ENCODE results near the gene COMMD3. TPM values are rescaled to one million over a fixed set of nuclear protein-coding genes. Genes with fewer than 3 reads are reported as not detected.

COMMD3 gene
- total and polyA plus RNA-seq, 9 of the 15 experiments (the other 6 are each of a cell fraction or from before 2014, with no cell fraction given): 50.7 to 217 (median 80.1) TPM

DNA sequence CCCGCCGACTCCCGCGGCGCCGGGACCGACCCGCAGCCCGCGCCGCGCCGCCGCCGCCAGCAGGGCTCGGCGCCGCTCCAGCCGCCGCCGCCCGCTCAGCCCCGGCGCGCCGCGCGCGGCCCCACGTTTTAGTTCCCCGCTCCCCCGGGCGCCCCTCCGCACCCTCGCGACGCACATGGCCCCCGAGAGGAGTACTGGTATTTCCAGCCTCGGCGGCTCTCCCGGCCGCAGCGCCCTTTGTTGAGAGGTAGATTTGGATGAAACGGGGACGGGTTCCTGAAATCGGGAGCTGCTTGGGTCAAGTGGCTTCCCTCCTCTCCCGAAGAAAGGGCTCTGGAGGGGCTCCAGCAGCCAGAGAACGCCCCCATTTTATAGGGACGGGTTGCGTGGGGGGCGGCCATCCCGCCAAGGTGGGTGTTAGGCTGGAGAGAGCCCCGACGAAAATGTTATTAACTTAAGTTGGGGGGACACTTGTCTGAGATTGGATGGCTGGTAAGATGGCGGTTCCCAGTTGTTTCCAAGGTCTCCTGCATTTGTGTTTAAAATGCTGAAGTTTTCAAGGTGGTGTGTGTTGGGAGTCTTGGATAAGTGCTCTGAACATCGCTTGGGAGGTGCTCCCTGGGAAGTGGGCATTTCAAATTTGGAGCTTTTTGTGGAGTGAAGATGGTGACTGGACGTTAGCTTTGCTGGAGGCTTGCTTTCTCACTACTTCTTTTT lies 5.9 kb downstream of the COMMD3 start (continued):
- TF ChIP-seq, protein P1, sequence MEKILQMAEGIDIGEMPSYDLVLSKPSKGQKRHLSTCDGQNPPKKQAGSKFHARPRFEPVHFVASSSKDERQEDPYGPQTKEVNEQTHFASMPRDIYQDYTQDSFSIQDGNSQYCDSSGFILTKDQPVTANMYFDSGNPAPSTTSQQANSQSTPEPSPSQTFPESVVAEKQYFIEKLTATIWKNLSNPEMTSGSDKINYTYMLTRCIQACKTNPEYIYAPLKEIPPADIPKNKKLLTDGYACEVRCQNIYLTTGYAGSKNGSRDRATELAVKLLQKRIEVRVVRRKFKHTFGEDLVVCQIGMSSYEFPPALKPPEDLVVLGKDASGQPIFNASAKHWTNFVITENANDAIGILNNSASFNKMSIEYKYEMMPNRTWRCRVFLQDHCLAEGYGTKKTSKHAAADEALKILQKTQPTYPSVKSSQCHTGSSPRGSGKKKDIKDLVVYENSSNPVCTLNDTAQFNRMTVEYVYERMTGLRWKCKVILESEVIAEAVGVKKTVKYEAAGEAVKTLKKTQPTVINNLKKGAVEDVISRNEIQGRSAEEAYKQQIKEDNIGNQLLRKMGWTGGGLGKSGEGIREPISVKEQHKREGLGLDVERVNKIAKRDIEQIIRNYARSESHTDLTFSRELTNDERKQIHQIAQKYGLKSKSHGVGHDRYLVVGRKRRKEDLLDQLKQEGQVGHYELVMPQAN (IDR thresholded peaks at IDR 0.05; ENCODE audit: borderline replicate concordance): peak; percentile 15; the same call in 1 of the 2 replicates
- TF ChIP-seq NR3C1 (CRISPR knock-in tag; IDR thresholded peaks at IDR 0.05): no peak
- TF ChIP-seq, protein P2, sequence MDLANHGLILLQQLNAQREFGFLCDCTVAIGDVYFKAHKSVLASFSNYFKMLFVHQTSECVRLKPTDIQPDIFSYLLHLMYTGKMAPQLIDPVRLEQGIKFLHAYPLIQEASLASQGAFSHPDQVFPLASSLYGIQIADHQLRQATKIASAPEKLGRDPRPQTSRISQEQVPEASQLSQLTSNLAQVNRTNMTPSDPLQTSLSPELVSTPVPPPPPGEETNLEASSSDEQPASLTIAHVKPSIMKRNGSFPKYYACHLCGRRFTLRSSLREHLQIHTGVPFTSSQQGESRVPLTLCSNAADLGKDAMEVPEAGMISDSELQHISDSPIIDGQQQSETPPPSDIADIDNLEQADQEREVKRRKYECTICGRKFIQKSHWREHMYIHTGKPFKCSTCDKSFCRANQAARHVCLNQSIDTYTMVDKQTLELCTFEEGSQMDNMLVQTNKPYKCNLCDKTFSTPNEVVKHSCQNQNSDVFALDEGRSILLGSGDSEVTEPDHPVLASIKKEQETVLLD (IDR thresholded peaks at IDR 0.05): no peak
- TF ChIP-seq, protein P3, sequence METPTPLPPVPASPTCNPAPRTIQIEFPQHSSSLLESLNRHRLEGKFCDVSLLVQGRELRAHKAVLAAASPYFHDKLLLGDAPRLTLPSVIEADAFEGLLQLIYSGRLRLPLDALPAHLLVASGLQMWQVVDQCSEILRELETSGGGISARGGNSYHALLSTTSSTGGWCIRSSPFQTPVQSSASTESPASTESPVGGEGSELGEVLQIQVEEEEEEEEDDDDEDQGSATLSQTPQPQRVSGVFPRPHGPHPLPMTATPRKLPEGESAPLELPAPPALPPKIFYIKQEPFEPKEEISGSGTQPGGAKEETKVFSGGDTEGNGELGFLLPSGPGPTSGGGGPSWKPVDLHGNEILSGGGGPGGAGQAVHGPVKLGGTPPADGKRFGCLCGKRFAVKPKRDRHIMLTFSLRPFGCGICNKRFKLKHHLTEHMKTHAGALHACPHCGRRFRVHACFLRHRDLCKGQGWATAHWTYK (CRISPR knock-in tag; IDR thresholded peaks at IDR 0.05): no peak
- TF ChIP-seq ZNF23 (CRISPR knock-in tag; IDR thresholded peaks at IDR 0.05): no peak
- no peak for TF ChIP-seq POLR2G (IDR thresholded peaks at IDR 0.05; ENCODE audit: low read depth, low read length)
- TF ChIP-seq YY1 (IDR thresholded peaks at IDR 0.05; ENCODE audit: borderline replicate concordance in 1 of 3, control insufficient read depth in 1 of 3, extremely low read depth in 1 of 3, insufficient read depth in 3 of 3, insufficient read length in 1 of 3, insufficient replicate concordance in 2 of 3, low read depth in 1 of 3, low read length in 2 of 3): peak in 1 of 3 experiments; percentile 66
- no peak for TF ChIP-seq ZFP36 (IDR thresholded peaks at IDR 0.05; ENCODE audit: low read depth, low read length, partially characterized antibody)
- TF ChIP-seq ETV5 (CRISPR knock-in tag; IDR thresholded peaks at IDR 0.05; ENCODE audit: low read depth): no peak
- no peak for TF ChIP-seq TGIF2 (CRISPR knock-in tag; IDR thresholded peaks at IDR 0.05)
- TF ChIP-seq POLR2H (tag; IDR thresholded peaks at IDR 0.05; ENCODE audit: low read depth): no peak
- TF ChIP-seq BDP1 (IDR thresholded peaks at IDR 0.05; ENCODE audit: insufficient read depth, insufficient read length): no peak
- TF ChIP-seq, protein P4, sequence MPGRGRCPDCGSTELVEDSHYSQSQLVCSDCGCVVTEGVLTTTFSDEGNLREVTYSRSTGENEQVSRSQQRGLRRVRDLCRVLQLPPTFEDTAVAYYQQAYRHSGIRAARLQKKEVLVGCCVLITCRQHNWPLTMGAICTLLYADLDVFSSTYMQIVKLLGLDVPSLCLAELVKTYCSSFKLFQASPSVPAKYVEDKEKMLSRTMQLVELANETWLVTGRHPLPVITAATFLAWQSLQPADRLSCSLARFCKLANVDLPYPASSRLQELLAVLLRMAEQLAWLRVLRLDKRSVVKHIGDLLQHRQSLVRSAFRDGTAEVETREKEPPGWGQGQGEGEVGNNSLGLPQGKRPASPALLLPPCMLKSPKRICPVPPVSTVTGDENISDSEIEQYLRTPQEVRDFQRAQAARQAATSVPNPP (IDR thresholded peaks at IDR 0.05; ENCODE audit: borderline replicate concordance, insufficient read depth, insufficient read length): no peak
- no peak for TF ChIP-seq ERF (CRISPR knock-in tag; IDR thresholded peaks at IDR 0.05)
- no peak for TF ChIP-seq SRSF3 (IDR thresholded peaks at IDR 0.05; ENCODE audit: insufficient read depth, low read length)
- TF ChIP-seq, protein P5, sequence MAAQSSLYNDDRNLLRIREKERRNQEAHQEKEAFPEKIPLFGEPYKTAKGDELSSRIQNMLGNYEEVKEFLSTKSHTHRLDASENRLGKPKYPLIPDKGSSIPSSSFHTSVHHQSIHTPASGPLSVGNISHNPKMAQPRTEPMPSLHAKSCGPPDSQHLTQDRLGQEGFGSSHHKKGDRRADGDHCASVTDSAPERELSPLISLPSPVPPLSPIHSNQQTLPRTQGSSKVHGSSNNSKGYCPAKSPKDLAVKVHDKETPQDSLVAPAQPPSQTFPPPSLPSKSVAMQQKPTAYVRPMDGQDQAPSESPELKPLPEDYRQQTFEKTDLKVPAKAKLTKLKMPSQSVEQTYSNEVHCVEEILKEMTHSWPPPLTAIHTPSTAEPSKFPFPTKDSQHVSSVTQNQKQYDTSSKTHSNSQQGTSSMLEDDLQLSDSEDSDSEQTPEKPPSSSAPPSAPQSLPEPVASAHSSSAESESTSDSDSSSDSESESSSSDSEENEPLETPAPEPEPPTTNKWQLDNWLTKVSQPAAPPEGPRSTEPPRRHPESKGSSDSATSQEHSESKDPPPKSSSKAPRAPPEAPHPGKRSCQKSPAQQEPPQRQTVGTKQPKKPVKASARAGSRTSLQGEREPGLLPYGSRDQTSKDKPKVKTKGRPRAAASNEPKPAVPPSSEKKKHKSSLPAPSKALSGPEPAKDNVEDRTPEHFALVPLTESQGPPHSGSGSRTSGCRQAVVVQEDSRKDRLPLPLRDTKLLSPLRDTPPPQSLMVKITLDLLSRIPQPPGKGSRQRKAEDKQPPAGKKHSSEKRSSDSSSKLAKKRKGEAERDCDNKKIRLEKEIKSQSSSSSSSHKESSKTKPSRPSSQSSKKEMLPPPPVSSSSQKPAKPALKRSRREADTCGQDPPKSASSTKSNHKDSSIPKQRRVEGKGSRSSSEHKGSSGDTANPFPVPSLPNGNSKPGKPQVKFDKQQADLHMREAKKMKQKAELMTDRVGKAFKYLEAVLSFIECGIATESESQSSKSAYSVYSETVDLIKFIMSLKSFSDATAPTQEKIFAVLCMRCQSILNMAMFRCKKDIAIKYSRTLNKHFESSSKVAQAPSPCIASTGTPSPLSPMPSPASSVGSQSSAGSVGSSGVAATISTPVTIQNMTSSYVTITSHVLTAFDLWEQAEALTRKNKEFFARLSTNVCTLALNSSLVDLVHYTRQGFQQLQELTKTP (IDR thresholded peaks at IDR 0.05; ENCODE audit: low read depth in 1 of 2, partially characterized antibody in 2 of 2): peak in 1 of 2 experiments; percentile 26

Measured in K562 (cell line).